HG02623 (cell line): ENCODE data around the gene SCFD2.

ENCODE experiments used
- ATAC-seq: cut with Tn5 transposase; IDR thresholded peaks from one replicate; pipeline ENCODE4 v1.9.1; 2021; ENCODE audit warnings: moderate library complexity; ENCODE audit not compliant: unreplicated experiment

SCFD2 gene

GRCh38 chr4:52866734-52867133 lies 499.1 kb downstream of the SCFD2 start:
- no peak for ATAC-seq

GRCh38 chr4:52865300-52865699 lies 500.6 kb downstream of the SCFD2 start:
- ATAC-seq, result no peak

- no peak for ATAC-seq
These were observed 501.1 kb downstream of the SCFD2 start for GRCh38 chr4:52864793-52865192.

GRCh38 chr4:52863324-52863723 lies 502.5 kb downstream of the SCFD2 start:
- ATAC-seq, result no peak

GRCh38 chr4:52862639-52863161 lies 503.2 kb downstream of the SCFD2 start:
- ATAC-seq, result no peak

GRCh38 chr4:52861879-52862616 lies 503.8 kb downstream of the SCFD2 start, which contains the start of gene RASL11B:
TSS of gene RASL11B (plus strand) at chr4:52862317. CDS start at chr4:52862508, 191 bp downstream.
- ATAC-seq, result peak; percentile 98

GRCh38 chr4:52861171-52861823 lies 504.6 kb downstream of the SCFD2 start:
- ATAC-seq, result no peak

GRCh38 chr4:52860361-52860760 lies 505.5 kb downstream of the SCFD2 start:
- ATAC-seq, result no peak

GRCh38 chr4:52856801-52857200 lies 509.1 kb downstream of the SCFD2 start:
- ATAC-seq, result no peak

- no peak for ATAC-seq
These were observed 512.5 kb downstream of the SCFD2 start for GRCh38 chr4:52853351-52853750.

- no peak for ATAC-seq
These were observed 513.1 kb downstream of the SCFD2 start for GRCh38 chr4:52852711-52853110.

GRCh38 chr4:52852041-52852440 lies 513.8 kb downstream of the SCFD2 start:
- ATAC-seq, result no peak

GRCh38 chr4:52850406-52851124 lies 515.3 kb downstream of the SCFD2 start:
- ATAC-seq, result no peak

GRCh38 chr4:52848254-52848653 lies 517.6 kb downstream of the SCFD2 start:
- no peak for ATAC-seq

GRCh38 chr4:52846502-52846901 lies 519.4 kb downstream of the SCFD2 start:
- no peak for ATAC-seq

GRCh38 chr4:52844596-52844995 lies 521.3 kb downstream of the SCFD2 start:
- no peak for ATAC-seq

- ATAC-seq, result peak; percentile 41
These were observed 521.9 kb downstream of the SCFD2 start for GRCh38 chr4:52843958-52844357.

GRCh38 chr4:52843351-52843750 lies 522.5 kb downstream of the SCFD2 start:
- no peak for ATAC-seq

- ATAC-seq, result no peak
These were observed 523.1 kb downstream of the SCFD2 start for GRCh38 chr4:52842792-52843191.

- no peak for ATAC-seq
These were observed 524.0 kb downstream of the SCFD2 start for GRCh38 chr4:52841682-52842456.
